LNCaP clone FGC (cell line): ENCODE measurements around the gene IPO7.

ENCODE experiments used
- DNase-seq: peaks from one replicate; pipeline ENCODE4 v3.0.0-alpha.2; 2011; ENCODE audit warnings: low read depth
- H3K4me3 ChIP-seq: 2 replicates; pipeline ENCODE4 v1.5.1; 2011; ENCODE audit warnings: mild to moderate bottlenecking, low read depth, low read length, control low read depth
- TF ChIP-seq, protein P1 (sequence below): IDR thresholded peaks from 2 replicates; pipeline ENCODE4 v1.5.1; 2012; ENCODE audit warnings: mild to moderate bottlenecking; ENCODE audit not compliant: control insufficient read depth, insufficient read depth; ENCODE audit errors: extremely low read depth

Gene IPO7

DNA sequence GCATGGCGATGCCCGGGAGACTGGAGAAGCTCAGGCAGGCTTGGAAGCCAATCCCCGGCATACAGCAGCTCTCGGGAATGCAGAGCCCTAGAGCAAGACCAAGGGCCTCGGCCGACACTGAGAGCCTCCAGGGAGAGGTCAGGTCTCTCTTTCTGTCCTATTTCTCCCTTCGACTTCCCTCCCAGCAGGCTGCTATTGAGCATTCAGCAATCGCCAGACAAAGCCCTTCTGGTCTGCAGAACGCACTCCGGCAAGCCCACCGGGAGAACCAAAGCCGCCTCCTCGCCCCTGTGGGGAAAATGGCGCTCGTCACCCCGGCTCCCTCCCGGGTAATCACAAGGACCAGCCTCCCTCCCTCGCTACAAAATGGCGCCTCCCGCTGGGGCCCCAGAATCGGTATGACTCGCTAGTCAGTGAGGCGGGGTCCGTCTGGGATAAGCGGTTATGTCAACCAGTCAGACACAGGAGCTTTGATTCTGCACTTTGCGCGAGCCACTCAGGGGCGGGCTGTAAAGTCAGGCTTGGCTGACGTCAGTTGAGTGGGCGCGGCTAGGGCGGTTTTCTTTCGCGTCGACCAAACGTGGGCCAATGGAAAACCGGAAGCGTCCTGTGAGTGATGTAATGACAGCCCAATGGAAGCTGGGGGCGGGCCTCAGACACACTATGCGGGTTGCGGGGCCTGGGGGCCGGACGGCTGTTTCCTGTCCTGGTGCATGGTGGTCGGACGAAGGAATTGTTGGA lies 76.0 kb downstream of the IPO7 start, which contains the start of gene ZNF143:
Gene ZNF143, plus strand, starts transcription at position 691 of the 741 bp plus-strand sequence. CDS start 10,297 bp downstream, outside the sequence.
- TF ChIP-seq, protein P1, sequence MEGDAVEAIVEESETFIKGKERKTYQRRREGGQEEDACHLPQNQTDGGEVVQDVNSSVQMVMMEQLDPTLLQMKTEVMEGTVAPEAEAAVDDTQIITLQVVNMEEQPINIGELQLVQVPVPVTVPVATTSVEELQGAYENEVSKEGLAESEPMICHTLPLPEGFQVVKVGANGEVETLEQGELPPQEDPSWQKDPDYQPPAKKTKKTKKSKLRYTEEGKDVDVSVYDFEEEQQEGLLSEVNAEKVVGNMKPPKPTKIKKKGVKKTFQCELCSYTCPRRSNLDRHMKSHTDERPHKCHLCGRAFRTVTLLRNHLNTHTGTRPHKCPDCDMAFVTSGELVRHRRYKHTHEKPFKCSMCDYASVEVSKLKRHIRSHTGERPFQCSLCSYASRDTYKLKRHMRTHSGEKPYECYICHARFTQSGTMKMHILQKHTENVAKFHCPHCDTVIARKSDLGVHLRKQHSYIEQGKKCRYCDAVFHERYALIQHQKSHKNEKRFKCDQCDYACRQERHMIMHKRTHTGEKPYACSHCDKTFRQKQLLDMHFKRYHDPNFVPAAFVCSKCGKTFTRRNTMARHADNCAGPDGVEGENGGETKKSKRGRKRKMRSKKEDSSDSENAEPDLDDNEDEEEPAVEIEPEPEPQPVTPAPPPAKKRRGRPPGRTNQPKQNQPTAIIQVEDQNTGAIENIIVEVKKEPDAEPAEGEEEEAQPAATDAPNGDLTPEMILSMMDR = no peak
- peak; percentile 100 for DNase-seq
- peak within 1 kb of the TSS; percentile 90 for H3K4me3 ChIP-seq

DNA sequence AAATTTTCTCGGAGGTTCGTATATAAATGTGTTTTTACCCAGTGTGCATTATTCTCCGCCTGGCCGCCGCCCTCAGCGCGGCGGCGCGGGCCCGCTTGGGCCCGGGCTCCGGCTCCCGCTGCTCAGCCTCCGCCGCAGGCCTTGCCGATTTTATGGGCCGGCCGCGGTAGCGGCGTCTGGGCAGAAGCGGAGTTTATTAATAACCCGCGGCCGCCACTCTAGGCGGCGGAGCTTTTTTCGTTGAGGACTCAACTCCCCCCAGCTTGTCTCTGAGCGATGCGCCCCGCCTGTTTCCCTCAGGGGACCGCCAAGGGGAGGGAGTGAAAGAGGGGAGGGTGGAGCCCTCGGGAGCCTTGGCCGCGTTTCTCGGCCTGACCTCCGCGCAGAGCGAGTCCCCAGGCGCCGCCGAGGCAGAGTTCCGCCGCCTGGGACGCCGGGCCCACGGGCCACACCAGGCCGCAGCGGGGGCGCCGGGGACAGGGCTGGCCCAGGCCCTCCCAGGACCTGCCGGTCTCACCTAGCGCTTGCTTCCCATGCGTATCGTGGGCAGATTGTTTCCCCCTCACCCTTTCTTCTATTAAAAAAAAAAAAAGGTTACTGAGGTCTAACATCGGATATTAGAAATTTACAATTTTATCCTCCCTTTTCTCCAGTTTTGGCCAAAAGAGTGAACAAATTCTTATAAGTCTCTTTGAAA lies 76.8 kb downstream of the IPO7 start:
- peak; percentile 60 for DNase-seq
- peak overlapping the region; percentile 65 for H3K4me3 ChIP-seq
- TF ChIP-seq, protein P1 = no peak

DNA sequence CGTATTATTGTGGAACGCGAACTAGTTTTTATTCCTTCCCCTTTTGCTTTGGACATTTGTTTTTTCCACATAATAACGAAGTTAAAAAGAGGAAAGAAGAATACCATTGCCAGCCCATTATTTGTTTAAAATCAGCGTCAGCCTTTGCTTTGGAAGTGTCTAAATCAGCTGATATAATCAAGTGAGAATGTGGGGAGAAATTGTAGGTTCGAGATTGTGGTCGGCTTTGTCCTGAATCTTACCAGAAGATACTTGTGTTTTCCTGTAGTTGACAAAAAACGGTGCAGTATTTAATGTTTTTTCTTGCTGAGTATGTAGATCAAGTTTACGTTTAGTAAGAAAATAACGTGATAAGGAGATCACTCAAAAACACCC lies 77.3 kb downstream of the IPO7 start:
- no peak for DNase-seq
- TF ChIP-seq, protein P1 = no peak
- H3K4me3 ChIP-seq = peak overlapping the region; percentile 65

DNA sequence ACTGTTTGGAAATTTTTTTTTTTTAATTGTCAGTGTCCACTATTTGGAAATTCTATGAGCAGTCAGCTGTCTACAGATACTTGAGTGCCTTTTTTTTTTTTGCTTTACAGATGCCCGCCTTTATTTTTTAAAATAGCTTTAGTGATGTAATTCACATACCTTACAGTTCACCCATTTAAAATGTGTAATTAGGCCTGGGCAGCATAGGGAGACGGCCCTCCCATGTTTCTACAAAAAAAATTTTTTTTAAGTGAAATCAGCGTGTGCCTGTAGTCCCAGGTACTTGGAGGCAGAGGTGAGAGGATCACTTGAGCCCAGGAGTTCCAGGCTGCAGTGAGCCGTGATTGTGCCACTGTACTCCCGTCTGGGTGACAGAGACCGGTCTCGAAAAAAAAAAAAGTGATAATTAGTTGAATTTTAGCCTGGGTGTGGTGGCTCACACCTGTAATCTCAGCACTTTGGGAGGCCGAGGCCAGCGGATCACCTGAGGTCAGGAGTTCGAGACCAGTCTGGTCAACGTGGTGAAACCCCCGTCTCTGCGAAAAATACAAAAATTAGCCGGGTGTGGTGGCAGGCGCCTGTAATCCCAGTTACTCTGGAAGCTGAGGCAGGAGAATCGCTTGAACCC lies 77.8 kb downstream of the IPO7 start:
- no peak for DNase-seq
- peak overlapping the region; percentile 65 for H3K4me3 ChIP-seq
- TF ChIP-seq, protein P1 = no peak

DNA sequence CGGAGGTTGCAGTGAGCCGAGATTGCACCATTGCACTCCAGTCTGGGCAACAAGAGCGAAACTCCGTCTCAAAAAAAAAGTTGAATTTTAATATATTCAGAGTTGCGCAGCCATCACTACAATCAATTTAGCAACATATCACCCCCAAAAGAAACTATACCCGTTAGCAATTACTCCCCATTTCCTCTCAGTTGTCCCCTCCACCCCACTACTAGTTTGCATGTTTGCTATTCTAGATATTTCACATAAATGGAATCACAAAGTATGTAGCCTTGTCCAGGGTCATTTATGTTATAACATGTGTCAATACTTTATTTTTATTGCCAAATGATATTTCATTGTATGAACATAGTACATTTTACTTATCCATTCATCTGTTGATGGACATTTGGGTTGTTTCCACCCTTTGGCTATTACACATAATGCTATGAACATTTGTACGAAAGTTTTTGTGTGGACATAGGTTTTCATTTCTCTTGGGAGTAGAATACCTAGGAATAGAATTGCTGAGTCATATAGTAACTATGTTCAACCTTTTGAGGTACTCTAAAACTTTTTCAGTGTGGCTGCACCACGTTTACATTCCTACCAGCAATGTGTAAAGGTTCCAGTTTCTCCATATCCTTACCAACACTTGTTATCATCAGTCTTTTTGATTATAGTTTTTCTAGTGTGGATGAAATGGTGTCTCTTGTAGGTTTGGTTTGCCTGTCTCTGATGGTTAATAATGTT lies 78.5 kb downstream of the IPO7 start:
- TF ChIP-seq, protein P1 = no peak
- no peak overlapping the region for H3K4me3 ChIP-seq
- no peak for DNase-seq

DNA sequence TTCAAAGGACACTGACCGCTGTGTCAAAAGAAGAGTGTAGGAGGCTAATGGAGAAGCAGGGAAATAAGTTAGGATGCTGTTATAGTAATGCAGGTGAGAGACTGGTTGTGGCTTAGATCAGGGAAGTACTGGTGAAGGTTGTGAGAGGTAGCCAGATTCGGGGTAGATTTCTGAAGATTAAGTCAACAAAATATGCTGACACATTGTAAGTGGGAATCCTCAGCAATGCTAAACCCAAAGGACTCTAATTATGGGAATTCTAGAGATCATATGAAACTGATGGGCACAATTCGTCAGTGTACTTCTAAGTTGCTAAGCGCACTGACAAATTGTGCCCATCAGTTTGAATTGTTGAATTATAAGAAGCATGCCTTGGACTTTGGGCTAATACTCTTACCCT lies 86.3 kb downstream of the IPO7 start:
- TF ChIP-seq, protein P1 = no peak
- DNase-seq = no peak
- no peak overlapping the region for H3K4me3 ChIP-seq
